ENCODE results near the gene OR1I1. TPM values are rescaled to one million over a fixed set of nuclear protein-coding genes. Genes with fewer than 3 reads are reported as not detected.

The OR1I1 gene
- total RNA-seq, 4 donors from 2014 or later, result not detected

DNA sequence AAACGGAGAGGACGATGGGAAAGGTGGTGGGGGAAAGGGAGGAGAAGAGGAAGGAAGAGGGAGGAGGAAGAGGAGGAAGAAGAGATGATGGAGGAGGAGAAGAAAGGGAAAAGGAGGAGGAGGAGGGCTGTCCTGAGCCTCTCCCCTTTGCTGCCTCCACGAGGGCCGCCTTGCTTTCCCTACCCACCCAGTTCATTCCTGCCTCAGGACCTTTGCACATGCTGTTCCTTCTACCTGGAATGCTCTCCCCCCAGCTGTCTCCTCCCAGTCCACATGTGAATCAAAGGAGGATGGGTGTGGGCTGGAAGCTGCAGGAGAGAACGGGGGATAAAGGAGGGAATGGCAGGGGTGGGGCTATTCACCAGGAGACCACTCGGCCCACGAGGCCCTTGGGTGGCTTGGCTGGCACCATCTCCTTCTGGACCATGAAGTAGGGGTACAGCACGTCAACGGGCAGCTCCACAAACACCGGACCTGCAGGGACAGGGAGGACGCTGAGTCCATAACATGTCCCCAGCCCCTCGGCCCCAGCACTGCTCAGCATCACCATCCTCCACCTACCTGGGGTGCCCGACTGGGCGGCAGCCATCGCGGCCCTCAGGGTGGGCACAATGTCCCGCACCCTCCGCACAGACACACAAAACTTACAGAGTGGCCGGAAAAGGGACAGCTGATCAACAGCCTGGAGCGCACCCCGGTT lies 40.5 kb downstream of the OR1I1 start:
- Histone ChIP-seq H3K27me3 (no peaks in the 10 kb centered on the region), H3K4me1 (peaks cover 19 to 30% (median 29%) of the 10 kb centered on the region in 4 donors), H3K9me3 (no peaks in the 10 kb centered on the region), H3K4me3 (no peak overlapping the region), H3K27ac (replicated peaks in 1 of 4) (peak overlapping the region in 1 of 4 donors; percentile 94), H3K36me3 (peaks cover 32 to 60% (median 58%) of the 10 kb centered on the region in 4 donors)
- DNase-seq (ENCODE audit: extremely low spot score), result no peak
- WGBS, result 94% methylated on average over 21 of the region's 21 CpGs
- TF ChIP-seq POLR2AphosphoS5 (IDR thresholded peaks at IDR 0.05) (no peak), POLR2A (IDR thresholded peaks at IDR 0.05; ENCODE audit: low read depth) (no peak), EP300 (IDR thresholded peaks at IDR 0.05) (no peak)
- TF ChIP-seq, protein P1, sequence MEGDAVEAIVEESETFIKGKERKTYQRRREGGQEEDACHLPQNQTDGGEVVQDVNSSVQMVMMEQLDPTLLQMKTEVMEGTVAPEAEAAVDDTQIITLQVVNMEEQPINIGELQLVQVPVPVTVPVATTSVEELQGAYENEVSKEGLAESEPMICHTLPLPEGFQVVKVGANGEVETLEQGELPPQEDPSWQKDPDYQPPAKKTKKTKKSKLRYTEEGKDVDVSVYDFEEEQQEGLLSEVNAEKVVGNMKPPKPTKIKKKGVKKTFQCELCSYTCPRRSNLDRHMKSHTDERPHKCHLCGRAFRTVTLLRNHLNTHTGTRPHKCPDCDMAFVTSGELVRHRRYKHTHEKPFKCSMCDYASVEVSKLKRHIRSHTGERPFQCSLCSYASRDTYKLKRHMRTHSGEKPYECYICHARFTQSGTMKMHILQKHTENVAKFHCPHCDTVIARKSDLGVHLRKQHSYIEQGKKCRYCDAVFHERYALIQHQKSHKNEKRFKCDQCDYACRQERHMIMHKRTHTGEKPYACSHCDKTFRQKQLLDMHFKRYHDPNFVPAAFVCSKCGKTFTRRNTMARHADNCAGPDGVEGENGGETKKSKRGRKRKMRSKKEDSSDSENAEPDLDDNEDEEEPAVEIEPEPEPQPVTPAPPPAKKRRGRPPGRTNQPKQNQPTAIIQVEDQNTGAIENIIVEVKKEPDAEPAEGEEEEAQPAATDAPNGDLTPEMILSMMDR (IDR thresholded peaks at IDR 0.05), result no peak
- intact Hi-C loops (cut with DNase I), result no loop called here

DNA sequence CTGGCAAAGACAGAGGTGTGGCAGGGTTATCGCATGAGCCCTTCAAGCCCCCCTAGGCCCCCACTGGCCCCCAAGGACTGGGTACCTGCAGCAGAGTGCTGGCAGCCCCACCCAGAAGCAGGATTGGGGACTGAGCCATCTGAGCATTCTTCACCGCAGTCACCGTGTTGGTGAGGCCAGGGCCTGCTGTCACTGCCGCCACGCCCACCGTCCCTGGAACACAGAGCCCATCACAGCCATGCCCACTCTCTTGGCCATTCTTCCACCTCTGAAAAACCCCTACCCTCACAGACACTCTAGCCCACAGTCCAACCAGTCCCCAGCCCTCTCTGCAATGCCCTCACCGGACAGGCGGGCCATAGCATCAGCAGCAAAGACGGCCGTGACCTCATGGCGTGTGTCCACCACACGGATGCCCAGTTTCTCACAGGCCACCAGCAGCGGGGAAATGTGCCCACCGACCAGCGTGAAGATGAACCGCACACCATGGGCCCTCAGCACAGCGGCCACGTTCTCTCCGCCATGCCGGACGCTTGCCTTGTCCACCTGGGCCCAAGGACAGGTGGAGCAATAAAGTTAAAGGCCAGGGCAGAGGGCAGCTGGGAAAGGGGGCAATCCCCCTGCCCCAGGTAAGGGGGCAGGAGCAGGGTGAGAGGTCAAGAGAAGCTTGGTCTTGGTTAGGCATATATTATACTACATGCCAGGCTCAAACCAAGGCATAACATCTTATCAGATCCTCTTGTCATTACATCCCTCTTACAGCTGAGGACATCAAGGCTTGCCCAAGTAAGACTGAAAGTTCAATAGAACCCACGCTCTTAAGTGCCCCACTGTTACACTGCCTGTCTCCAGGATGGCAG lies 41.2 kb downstream of the OR1I1 start:
- DNase-seq (ENCODE audit: extremely low spot score), result no peak
- peaks cover 19 to 30% (median 29%) of the 10 kb centered on the region in 4 donors for H3K4me1 ChIP-seq
- H3K36me3 ChIP-seq, result peaks cover 24 to 52% (median 50%) of the 10 kb centered on the region in 4 donors
- no peak overlapping the region for H3K4me3 ChIP-seq
- 97% methylated on average over 15 of the region's 22 CpGs for WGBS
- no peaks in the 10 kb centered on the region for H3K27me3 ChIP-seq
- peak overlapping the region; percentile 85 to 95 (median 94) for H3K27ac ChIP-seq (replicated peaks in 1 of 4)
- no peaks in the 10 kb centered on the region for H3K9me3 ChIP-seq
- TF ChIP-seq POLR2A (IDR thresholded peaks at IDR 0.05; ENCODE audit: low read depth) (no peak), EP300 (IDR thresholded peaks at IDR 0.05) (no peak), POLR2AphosphoS5 (IDR thresholded peaks at IDR 0.05) (no peak)
- TF ChIP-seq, protein P1 (IDR thresholded peaks at IDR 0.05), result no peak
- intact Hi-C loops (cut with DNase I), result no loop called here

DNA sequence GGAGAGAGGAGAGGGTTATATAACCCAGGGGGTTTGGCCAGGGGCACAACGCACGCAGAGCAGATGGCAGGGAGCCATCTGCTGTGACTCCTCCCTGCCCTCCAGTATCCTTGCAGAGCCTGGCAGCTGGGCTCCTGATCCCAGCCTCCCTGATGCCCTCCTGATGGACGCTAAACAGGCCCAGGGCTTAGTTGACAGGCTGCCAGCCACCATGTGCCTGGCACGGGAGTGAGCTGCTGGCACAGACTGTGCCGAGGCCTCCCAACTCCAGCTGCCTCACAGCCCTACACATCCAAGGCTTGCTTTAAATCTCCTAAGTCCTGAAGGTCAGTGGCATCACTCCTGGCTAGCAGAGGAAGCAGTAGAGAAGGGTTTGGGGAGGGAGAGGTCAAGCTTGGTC lies 41.9 kb downstream of the OR1I1 start:
- no peaks in the 10 kb centered on the region for H3K27me3 ChIP-seq
- no peak for DNase-seq (ENCODE audit: extremely low spot score)
- H3K9me3 ChIP-seq, result no peaks in the 10 kb centered on the region
- peaks cover 19 to 30% (median 29%) of the 10 kb centered on the region in 4 donors for H3K4me1 ChIP-seq
- intact Hi-C loops (cut with DNase I), result loop anchor here (2.0 kb wide), 1 partner anchor 17 kb away; the partner anchor contains the start of gene SYDE1
- 33% methylated on average over 2 of the region's 5 CpGs for WGBS
- TF ChIP-seq, protein P1 (IDR thresholded peaks at IDR 0.05), result no peak
- TF ChIP-seq POLR2A (IDR thresholded peaks at IDR 0.05; ENCODE audit: low read depth) (no peak), POLR2AphosphoS5 (IDR thresholded peaks at IDR 0.05) (peak; percentile 75 to 77)
- peak overlapping the region; percentile 85 to 95 (median 94) for H3K27ac ChIP-seq (replicated peaks in 1 of 4)
- peak overlapping the region in 3 of 4 donors; percentile 66 to 95 (median 71) for H3K4me3 ChIP-seq
- H3K36me3 ChIP-seq, result peaks cover 18 to 46% (median 44%) of the 10 kb centered on the region in 4 donors

DNA sequence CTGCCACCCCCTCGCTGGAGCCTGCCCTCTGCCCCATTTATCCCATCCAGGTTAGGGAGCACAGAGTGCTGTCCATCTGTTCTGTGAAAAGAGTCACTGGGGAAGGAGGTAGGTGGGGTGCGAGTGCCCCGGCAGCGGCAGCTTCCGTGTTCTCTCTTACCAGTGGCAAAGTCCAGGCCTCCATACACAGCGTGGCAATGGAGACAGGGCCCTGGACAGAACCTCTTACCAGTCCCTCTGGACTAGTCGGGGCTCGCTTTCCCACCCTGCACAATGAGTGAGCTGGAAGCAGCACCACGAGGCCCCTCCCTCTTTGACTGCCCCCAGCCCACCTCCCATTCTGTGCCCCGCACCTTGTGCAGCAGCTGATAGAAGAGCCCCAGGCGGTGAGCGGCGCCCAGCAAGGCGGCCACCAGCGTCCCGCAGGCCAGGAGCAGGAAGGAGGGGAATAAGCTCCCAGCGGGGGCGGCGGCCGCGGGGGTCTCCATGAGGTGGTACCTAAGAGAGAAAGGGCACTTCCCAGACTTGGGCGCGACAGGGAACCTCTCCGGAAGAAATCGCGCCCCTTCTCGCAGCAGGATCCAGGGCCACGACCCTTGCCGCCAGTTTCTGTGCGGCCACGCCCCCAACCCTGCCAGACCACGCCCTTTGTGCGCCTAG lies 42.7 kb downstream of the OR1I1 start:
- no peak for DNase-seq (ENCODE audit: extremely low spot score)
- intact Hi-C loops (cut with DNase I), result loop anchor here (2.0 kb wide), 1 partner anchor 18 kb away; the partner anchor contains the start of gene SYDE1
- TF ChIP-seq, protein P1 (IDR thresholded peaks at IDR 0.05), result no peak
- TF ChIP-seq POLR2AphosphoS5 (IDR thresholded peaks at IDR 0.05), result no peak
- TF ChIP-seq EP300 (IDR thresholded peaks at IDR 0.05), result no peak
- TF ChIP-seq POLR2A (IDR thresholded peaks at IDR 0.05; ENCODE audit: low read depth), result no peak
- Histone ChIP-seq H3K27ac (replicated peaks in 1 of 4) (peak overlapping the region; percentile 85 to 95 (median 94)), H3K27me3 (no peaks in the 10 kb centered on the region), H3K9me3 (no peaks in the 10 kb centered on the region), H3K36me3 (peaks cover 13 to 38% (median 36%) of the 10 kb centered on the region in 4 donors), H3K4me1 (peaks cover 19 to 30% (median 29%) of the 10 kb centered on the region in 4 donors), H3K4me3 (peak overlapping the region; percentile 66 to 95 (median 77))
- 3% methylated on average over 17 of the region's 33 CpGs for WGBS
